Measurements from ENCODE around the gene SLC28A1. TPM values are rescaled to one million over a fixed set of nuclear protein-coding genes. Genes with fewer than 3 reads are reported as not detected.

Gene SLC28A1
- total and polyA plus RNA-seq, 2 of the 4 experiments (the other 2 are of a cell fraction) = not detected

- H3K9me1 ChIP-seq (ENCODE audit: insufficient read depth, low read length) = peaks cover 6% of the 10 kb centered on the region
- no peak for ATAC-seq (ENCODE audit: low read depth)
- no peak overlapping the region for H2BK15ac ChIP-seq (ENCODE audit: low read depth, low read length)
- ChIA-PET POLR2A (ENCODE audit: unreplicated experiment) (no interaction called here), CTCF (interaction anchor here (0.6 kb wide), 2 partner anchors 16 to 820 kb away, joined by 3 to 4 read pairs; no protein-coding TSS in a partner anchor)
- no peaks in the 10 kb centered on the region for H3K27me3 ChIP-seq (ENCODE audit: control insufficient read depth, insufficient read depth, low read length)
- peaks cover 5% of the 10 kb centered on the region for H3K4me1 ChIP-seq (ENCODE audit: control insufficient read depth, insufficient read depth, low read length)
- no peak overlapping the region for H3K9ac ChIP-seq (ENCODE audit: low read depth, low read length)
- no peak overlapping the region for H4K91ac ChIP-seq (ENCODE audit: insufficient read depth, low read depth, low read length)
- no peak overlapping the region for H3K56ac ChIP-seq (ENCODE audit: extremely low read depth, insufficient read depth, low read length)
- intact Hi-C loops (cut with micrococcal nuclease) (loop anchor here (5.0 kb wide), 1 partner anchor 36 kb away; no protein-coding TSS in a partner anchor), dilution Hi-C loops (cut with HindIII; ENCODE audit: low sequenced_read_pairs, unreplicated experiment) (no loop called here), in situ Hi-C loops (cut with MboI; ENCODE audit: low sequenced_read_pairs) (no loop called here)
- H2BK20ac ChIP-seq (ENCODE audit: low read depth, low read length) = no peak overlapping the region
- no peak overlapping the region for H3K27ac ChIP-seq (ENCODE audit: insufficient read depth, low read length)
- no peak overlapping the region for H3K23ac ChIP-seq (ENCODE audit: low read depth, low read length)
- H3K4me3 ChIP-seq (ENCODE audit: insufficient read depth, low read depth, low read length) = no peak overlapping the region
- H3K79me1 ChIP-seq (ENCODE audit: low read depth in 1 of 2, low read length in 2 of 2) = peaks cover 9 to 86% of the 10 kb centered on the region in 2 experiments
- no peak overlapping the region for H2AK5ac ChIP-seq (ENCODE audit: low read depth, low read length)
- no peak for DNase-seq
- H2BK120ac ChIP-seq (ENCODE audit: low read depth, low read length) = no peak overlapping the region
- no peak overlapping the region for H4K5ac ChIP-seq (ENCODE audit: low read depth, low read length)
- H3K4ac ChIP-seq (ENCODE audit: low read depth, low read length) = no peak overlapping the region
- no peak overlapping the region for H2AK9ac ChIP-seq (replicated peaks; ENCODE audit: low read depth, low read length, poor library complexity)
- H4K20me1 ChIP-seq (ENCODE audit: insufficient read depth, low read length) = peaks cover 68% of the 10 kb centered on the region
- H3K18ac ChIP-seq (ENCODE audit: low read depth, low read length) = no peak overlapping the region
- H3K14ac ChIP-seq (replicated peaks; ENCODE audit: low read depth, low read length) = no peak overlapping the region
- WGBS, 2 experiments (ENCODE audit: extremely low coverage in 2 of 2, insufficient read length in 1 of 2) = no CpG with 5 or more reads among the region's 4 CpGs
- BruUV-seq (replicated peaks) = no TSS peak
- H3K9me3 ChIP-seq (ENCODE audit: control insufficient read depth, insufficient read depth, low read length) = no peaks in the 10 kb centered on the region
- no peak overlapping the region for H4K8ac ChIP-seq (ENCODE audit: low read depth in 2 of 2, low read length in 2 of 2)
- TF ChIP-seq FOS (IDR thresholded peaks at IDR 0.05; ENCODE audit: low read depth, low read length) = no peak
- no peak for TF ChIP-seq SMC3 (IDR thresholded peaks at IDR 0.05; ENCODE audit: low read depth, low read length)
- TF ChIP-seq MXI1 (IDR thresholded peaks at IDR 0.05; ENCODE audit: borderline replicate concordance, low read depth, low read length) = no peak
- no peak for TF ChIP-seq CEBPB (IDR thresholded peaks at IDR 0.05; ENCODE audit: low read depth, low read length)
- TF ChIP-seq RAD21 (IDR thresholded peaks at IDR 0.05; ENCODE audit: low read length) = no peak
- no peak for TF ChIP-seq USF2 (IDR thresholded peaks at IDR 0.05; ENCODE audit: low read depth, low read length)
- no peak for TF ChIP-seq POLR2A (IDR thresholded peaks at IDR 0.05; ENCODE audit: low read depth, low read length)
- TF ChIP-seq BHLHE40 (IDR thresholded peaks at IDR 0.05; ENCODE audit: low read depth, low read length) = no peak
- TF ChIP-seq NFE2L2 (IDR thresholded peaks at IDR 0.05; ENCODE audit: low read depth, low read length) = no peak
- TF ChIP-seq CTCF (conservative IDR thresholded peaks at IDR 0.05; ENCODE audit: low read depth, low read length) = no peak
- TF ChIP-seq ELK1 (IDR thresholded peaks at IDR 0.05; ENCODE audit: borderline replicate concordance, low read depth, low read length) = no peak
- no peak for TF ChIP-seq RCOR1 (IDR thresholded peaks at IDR 0.05; ENCODE audit: insufficient replicate concordance, low read length)
- TF ChIP-seq MAFK (IDR thresholded peaks at IDR 0.05; ENCODE audit: low read depth, low read length) = no peak
- TF ChIP-seq CHD1 (IDR thresholded peaks at IDR 0.05; ENCODE audit: low read depth, low read length) = no peak
- TF ChIP-seq RFX5 (IDR thresholded peaks at IDR 0.05; ENCODE audit: low read depth, low read length) = no peak
- no peak for TF ChIP-seq MAZ (IDR thresholded peaks at IDR 0.05; ENCODE audit: borderline replicate concordance, low read depth, low read length)
- no peak overlapping the region for H2BK5ac ChIP-seq (ENCODE audit: low read depth, low read length, poor library complexity, severe bottlenecking)
- no peak overlapping the region for H3K4me2 ChIP-seq (ENCODE audit: low read depth, low read length)
- H2AFZ ChIP-seq (replicated peaks; ENCODE audit: low read length, poor library complexity) = no peak overlapping the region
- no peaks in the 10 kb centered on the region for H3K36me3 ChIP-seq (ENCODE audit: control insufficient read depth, insufficient read depth, low read length)
Observed at GRCh38 chr15:84991014-84991712, 106.7 kb downstream of the SLC28A1 start.
